GM10248 (cell line): Measurements from ENCODE around the gene C11orf98.

Experiments used
- CTCF ChIA-PET: fragments of 300-600 bp; sonication (Branson Sonifier 250); formaldehyde crosslinking; extraction: SDS; loops from one replicate; lab custom pipeline; 2021; ENCODE audit warnings: antibody characterized with exemption; lab: Yijun Ruan, JAX
- POLR2A ChIA-PET: fragments of 350-650 bp; sonication (Branson Sonifier 250); formaldehyde crosslinking; extraction: SDS; loops from one replicate; lab custom pipeline; 2020; ENCODE audit warnings: antibody characterized with exemption; lab: Yijun Ruan, JAX
- DNase-seq: peaks from one replicate; pipeline ENCODE4 v3.0.0; 2012; ENCODE audit errors: extremely low spot score
- TF ChIP-seq, protein P1 (sequence below): IDR thresholded peaks from 2 replicates; pipeline ENCODE4 v1.5.1; 2012; ENCODE audit warnings: mild to moderate bottlenecking, low read depth; ENCODE audit errors: extremely low read depth, missing control alignments, control extremely low read depth

C11orf98 gene

GRCh38 chr11:62665075-62665598 is at the start of gene C11orf98, which contains the start of gene CSKMT:
TSS of gene C11orf98 (minus strand) at chr11:62665210. CDS start at chr11:62665169, 41 bp downstream.
TSS of gene CSKMT (plus strand) at chr11:62665312. CDS start at chr11:62665880, 568 bp downstream.
- TF ChIP-seq, protein P1, sequence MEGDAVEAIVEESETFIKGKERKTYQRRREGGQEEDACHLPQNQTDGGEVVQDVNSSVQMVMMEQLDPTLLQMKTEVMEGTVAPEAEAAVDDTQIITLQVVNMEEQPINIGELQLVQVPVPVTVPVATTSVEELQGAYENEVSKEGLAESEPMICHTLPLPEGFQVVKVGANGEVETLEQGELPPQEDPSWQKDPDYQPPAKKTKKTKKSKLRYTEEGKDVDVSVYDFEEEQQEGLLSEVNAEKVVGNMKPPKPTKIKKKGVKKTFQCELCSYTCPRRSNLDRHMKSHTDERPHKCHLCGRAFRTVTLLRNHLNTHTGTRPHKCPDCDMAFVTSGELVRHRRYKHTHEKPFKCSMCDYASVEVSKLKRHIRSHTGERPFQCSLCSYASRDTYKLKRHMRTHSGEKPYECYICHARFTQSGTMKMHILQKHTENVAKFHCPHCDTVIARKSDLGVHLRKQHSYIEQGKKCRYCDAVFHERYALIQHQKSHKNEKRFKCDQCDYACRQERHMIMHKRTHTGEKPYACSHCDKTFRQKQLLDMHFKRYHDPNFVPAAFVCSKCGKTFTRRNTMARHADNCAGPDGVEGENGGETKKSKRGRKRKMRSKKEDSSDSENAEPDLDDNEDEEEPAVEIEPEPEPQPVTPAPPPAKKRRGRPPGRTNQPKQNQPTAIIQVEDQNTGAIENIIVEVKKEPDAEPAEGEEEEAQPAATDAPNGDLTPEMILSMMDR: no peak
- CTCF ChIA-PET: interaction anchor here (0.8 to 2.1 kb wide), 20 partner anchors 8 to 240 kb away, joined by 3 to 11 read pairs (median 5); partner anchors contain the start of genes B3GAT3 and SLC3A2
- POLR2A ChIA-PET: interaction anchor here (0.5 to 3.8 kb wide), 53 partner anchors 9 to 1526 kb away, joined by 3 to 95 read pairs (median 6); partner anchors contain the start of genes B3GAT3, EEF1G, GANAB and HNRNPUL2
- DNase-seq: peak; percentile 96

DNA sequence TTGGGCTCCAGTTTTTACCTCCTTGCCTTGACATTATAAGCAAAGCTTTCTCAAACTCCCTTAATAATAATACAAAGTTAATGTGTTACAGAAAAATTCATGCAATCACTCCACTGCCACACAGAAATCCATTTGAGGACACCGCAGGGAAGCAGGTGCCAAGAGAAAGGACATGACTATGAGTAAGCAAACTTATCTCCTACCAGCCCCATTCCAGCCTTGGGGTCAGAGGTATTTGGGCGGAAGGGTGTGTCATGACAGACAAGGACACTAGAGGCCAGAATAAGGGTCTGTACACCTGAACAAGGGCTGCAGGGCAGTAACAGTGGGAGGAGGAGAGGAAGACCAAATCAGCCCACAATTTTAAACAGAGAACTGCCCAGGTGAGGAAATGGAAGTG is 48.3 kb upstream of the C11orf98 start:
- TF ChIP-seq, protein P1: no peak
- CTCF ChIA-PET: interaction anchor here (1.0 to 2.8 kb wide), 2 partner anchors 10 to 19 kb away, joined by 3 to 10 read pairs; no protein-coding TSS in a partner anchor
- DNase-seq: no peak
- POLR2A ChIA-PET: interaction anchor here (0.7 to 0.8 kb wide), 2 partner anchors 13 to 48 kb away, joined by 4 to 5 read pairs; partner anchors contain the start of genes C11orf98 and CSKMT

DNA sequence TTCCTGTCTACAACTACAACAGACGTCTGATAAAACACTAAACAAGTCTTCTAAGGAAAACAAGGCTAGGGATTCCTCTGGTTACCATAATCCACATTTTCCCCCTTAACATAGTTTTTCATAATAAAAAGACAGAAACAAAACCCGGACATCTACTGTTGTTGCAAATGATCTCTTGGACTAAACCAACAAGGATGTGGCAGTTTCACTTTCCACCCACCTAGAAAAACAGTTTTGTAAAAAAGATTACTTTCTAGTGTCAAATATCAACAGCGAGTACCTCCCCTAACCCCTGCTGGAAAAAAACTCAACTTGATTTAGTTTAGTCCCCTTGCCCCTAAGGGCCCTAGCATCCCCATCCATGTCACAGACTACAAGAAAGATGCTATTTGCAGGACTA is 47.9 kb upstream of the C11orf98 start:
- TF ChIP-seq, protein P1: no peak
- no peak for DNase-seq
- POLR2A ChIA-PET: no interaction called here
- CTCF ChIA-PET: interaction anchor here (1.0 to 2.8 kb wide), 2 partner anchors 11 to 19 kb away, joined by 3 to 10 read pairs; no protein-coding TSS in a partner anchor

DNA sequence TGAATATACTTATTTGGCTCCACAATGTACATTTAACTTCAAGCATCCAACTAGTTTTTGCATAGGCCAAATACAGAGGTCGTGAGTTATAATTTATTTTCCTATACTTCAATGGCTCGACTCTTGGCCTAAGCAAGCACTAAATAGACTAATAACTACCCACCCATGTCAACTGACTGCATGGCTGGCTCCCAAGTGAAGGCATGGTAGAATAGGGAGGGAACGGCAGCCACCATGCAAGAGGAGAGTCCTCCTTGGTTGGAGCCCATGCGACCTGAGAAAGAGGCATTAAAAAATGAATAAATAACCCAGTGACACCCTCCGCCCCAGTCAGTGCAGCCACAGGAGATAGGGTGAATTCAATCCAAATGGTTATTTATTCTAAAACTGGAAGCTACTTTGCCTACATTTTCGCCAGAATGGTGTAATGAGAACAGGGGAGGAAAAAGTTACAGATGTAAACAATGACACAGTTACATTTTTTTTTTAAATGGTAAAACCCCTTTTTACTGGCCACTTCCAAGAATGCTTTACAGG is 47.3 kb upstream of the C11orf98 start:
- DNase-seq: no peak
- ChIA-PET CTCF (interaction anchor here (1.0 to 2.8 kb wide), 2 partner anchors 11 to 18 kb away, joined by 3 to 10 read pairs; no protein-coding TSS in a partner anchor), POLR2A (no interaction called here)
- TF ChIP-seq, protein P1: no peak

DNA sequence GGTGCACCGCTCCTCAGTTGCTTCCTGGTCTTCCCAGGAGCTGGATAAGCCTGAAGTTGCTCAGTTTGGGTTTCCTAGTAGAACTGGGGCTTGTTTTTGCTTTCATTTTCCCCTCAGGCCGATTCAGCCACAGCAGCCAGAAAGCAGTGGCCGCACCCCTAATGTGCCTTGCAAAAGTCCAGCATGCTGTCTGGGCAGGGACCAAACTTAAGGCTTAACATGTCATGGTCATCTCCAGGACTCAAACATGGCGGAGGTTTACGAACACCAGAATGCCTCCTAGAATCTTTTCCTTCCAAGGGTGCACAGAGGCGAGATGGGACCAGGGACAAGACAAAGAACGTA is 45.0 kb upstream of the C11orf98 start:
- TF ChIP-seq, protein P1: no peak
- DNase-seq: no peak
- POLR2A ChIA-PET: interaction anchor here (1.0 to 4.3 kb wide), 6 partner anchors 17 to 131 kb away, joined by 3 to 18 read pairs (median 6); partner anchors contain the start of genes C11orf98, CSKMT, HNRNPUL2 and TMEM179B
- CTCF ChIA-PET: interaction anchor here (1.0 to 9.1 kb wide), 8 partner anchors 16 to 152 kb away, joined by 3 to 79 read pairs (median 5); partner anchors contain the start of genes HNRNPUL2 and LRRN4CL
